ENCODE measurements around the gene RALGAPB. TPM values are rescaled to one million over a fixed set of nuclear protein-coding genes. Genes with fewer than 3 reads are reported as not detected.

The RALGAPB gene
- total RNA-seq, 1 experiment from 2014 or later, result 24.0 TPM

- RAD21 ChIA-PET (ENCODE audit: low non-redundant PET in 1 of 2, low total read pairs in 2 of 2, uncharacterized antibody in 2 of 2, unreplicated experiment in 2 of 2), result no interaction called here
- no peaks in the 10 kb centered on the region for H4K20me1 ChIP-seq (ENCODE audit: insufficient read depth)
- ATAC-seq, result no peak
- no peaks in the 10 kb centered on the region for H3K4me1 ChIP-seq (ENCODE audit: control insufficient read depth in 1 of 2, insufficient read depth in 2 of 2, low read length in 2 of 2)
- TF ChIP-seq FOSL1 (IDR thresholded peaks at IDR 0.05; ENCODE audit: low read depth) (no peak), SIN3A (IDR thresholded peaks at IDR 0.05; ENCODE audit: low read depth) (no peak), TCF7L2 (IDR thresholded peaks at IDR 0.05; ENCODE audit: borderline replicate concordance, extremely low read depth, insufficient read depth, insufficient read length) (no peak), CBX3 (IDR thresholded peaks at IDR 0.05; ENCODE audit: low read depth) (no peak), RAD21 (IDR thresholded peaks at IDR 0.05; ENCODE audit: low read depth) (no peak), MAX (IDR thresholded peaks at IDR 0.05) (no peak), REST (IDR thresholded peaks at IDR 0.05; ENCODE audit: low read depth) (no peak), ZFX (IDR thresholded peaks at IDR 0.05) (no peak), POLR2AphosphoS5 (IDR thresholded peaks at IDR 0.05; ENCODE audit: low read depth, low read length) (no peak), EGR1 (IDR thresholded peaks at IDR 0.05; ENCODE audit: low read depth) (no peak), JUND (IDR thresholded peaks at IDR 0.05) (no peak), POLR2A (IDR thresholded peaks at IDR 0.05; ENCODE audit: borderline replicate concordance, extremely low read depth, insufficient read depth, insufficient read length) (no peak), SP1 (IDR thresholded peaks at IDR 0.05; ENCODE audit: low read depth) (no peak)
- TF ChIP-seq, protein P1, sequence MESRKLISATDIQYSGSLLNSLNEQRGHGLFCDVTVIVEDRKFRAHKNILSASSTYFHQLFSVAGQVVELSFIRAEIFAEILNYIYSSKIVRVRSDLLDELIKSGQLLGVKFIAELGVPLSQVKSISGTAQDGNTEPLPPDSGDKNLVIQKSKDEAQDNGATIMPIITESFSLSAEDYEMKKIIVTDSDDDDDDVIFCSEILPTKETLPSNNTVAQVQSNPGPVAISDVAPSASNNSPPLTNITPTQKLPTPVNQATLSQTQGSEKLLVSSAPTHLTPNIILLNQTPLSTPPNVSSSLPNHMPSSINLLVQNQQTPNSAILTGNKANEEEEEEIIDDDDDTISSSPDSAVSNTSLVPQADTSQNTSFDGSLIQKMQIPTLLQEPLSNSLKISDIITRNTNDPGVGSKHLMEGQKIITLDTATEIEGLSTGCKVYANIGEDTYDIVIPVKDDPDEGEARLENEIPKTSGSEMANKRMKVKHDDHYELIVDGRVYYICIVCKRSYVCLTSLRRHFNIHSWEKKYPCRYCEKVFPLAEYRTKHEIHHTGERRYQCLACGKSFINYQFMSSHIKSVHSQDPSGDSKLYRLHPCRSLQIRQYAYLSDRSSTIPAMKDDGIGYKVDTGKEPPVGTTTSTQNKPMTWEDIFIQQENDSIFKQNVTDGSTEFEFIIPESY (IDR thresholded peaks at IDR 0.05; ENCODE audit: extremely low read depth, insufficient replicate concordance, low read length), result no peak
- H3K9me2 ChIP-seq (ENCODE audit: insufficient read depth), result no peaks in the 10 kb centered on the region
- no peaks in the 10 kb centered on the region for H3K79me2 ChIP-seq (ENCODE audit: insufficient read depth, low read length)
- CTCF ChIA-PET, result no interaction called here
- H3K27me3 ChIP-seq (ENCODE audit: insufficient read depth, low read length), result no peaks in the 10 kb centered on the region
- H3K27ac ChIP-seq (ENCODE audit: low read depth, low read length), result no peak overlapping the region
- H2AFZ ChIP-seq (ENCODE audit: low read depth, low read length, poor library complexity, severe bottlenecking), result no peak overlapping the region
- no peaks in the 10 kb centered on the region for H3K9me3 ChIP-seq (ENCODE audit: control insufficient read depth in 1 of 2, insufficient read depth in 1 of 2, low read depth in 1 of 2, low read length in 2 of 2)
- no TSS peak for BruUV-seq (replicated peaks)
- H3K4me3 ChIP-seq (replicated peaks in 1 of 2; ENCODE audit: low read depth in 1 of 2, low read length in 2 of 2), result no peak overlapping the region
- H3K9ac ChIP-seq (ENCODE audit: low read length), result no peak overlapping the region
- POLR2A ChIA-PET, result no interaction called here
- peaks cover 6 to 21% of the 10 kb centered on the region in 2 experiments; a peak in 3 of 4 replicates for H3K36me3 ChIP-seq (ENCODE audit: control insufficient read depth in 1 of 2, insufficient read depth in 2 of 2, low read length in 2 of 2)
- intact Hi-C loops (cut with micrococcal nuclease), result no loop called here
- DNase-seq (ENCODE audit: low read depth, low spot score), result no peak
- H3K4me2 ChIP-seq (ENCODE audit: low read length), result no peak overlapping the region
Observed at GRCh38 chr20:38557174-38557573, 84.5 kb downstream of the RALGAPB start.

Data from HCT116 (cell line).